Panc1 (cell line): ENCODE data around the gene PPM1K.

Experiments
- POLR2AphosphoS5 ChIP-seq: IDR thresholded peaks from 2 replicates; pipeline ENCODE4 v1.6.1; 2012; ENCODE audit warnings: mild to moderate bottlenecking, low read depth, low read length, moderate library complexity
- SIN3A ChIP-seq: IDR thresholded peaks from 2 replicates; pipeline ENCODE4 v1.6.1; 2012; ENCODE audit warnings: low read depth, mild to moderate bottlenecking, low read length, moderate library complexity, borderline replicate concordance; ENCODE audit not compliant: insufficient read depth
- TF ChIP-seq, protein P1 (sequence below): fragments of 450-650 bp; IDR thresholded peaks from 2 replicates; pipeline ENCODE4 v1.5.1; 2017; ENCODE audit warnings: mild to moderate bottlenecking

DNA sequence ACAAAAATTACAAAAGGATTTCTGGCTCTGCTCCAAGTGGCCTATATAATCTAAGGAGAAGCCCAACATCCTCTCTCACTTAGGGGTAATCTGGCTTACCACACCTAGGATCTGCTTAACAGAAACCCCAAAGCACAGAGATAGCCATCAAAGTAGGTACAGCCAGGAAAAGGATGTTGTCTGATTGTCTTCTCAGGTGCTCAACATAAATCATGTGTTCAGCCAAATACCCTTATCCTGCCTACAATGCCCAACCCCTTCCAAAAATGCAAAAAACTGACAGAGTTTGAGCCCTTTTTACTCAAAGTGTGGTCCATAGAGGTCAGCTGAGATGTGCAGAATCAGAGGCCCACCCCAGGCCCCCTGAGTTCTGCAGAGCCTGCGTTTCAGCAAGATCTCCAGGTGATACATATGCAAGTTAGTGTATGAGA lies 53.9 kb downstream of the PPM1K start:
- TF ChIP-seq, protein P1, sequence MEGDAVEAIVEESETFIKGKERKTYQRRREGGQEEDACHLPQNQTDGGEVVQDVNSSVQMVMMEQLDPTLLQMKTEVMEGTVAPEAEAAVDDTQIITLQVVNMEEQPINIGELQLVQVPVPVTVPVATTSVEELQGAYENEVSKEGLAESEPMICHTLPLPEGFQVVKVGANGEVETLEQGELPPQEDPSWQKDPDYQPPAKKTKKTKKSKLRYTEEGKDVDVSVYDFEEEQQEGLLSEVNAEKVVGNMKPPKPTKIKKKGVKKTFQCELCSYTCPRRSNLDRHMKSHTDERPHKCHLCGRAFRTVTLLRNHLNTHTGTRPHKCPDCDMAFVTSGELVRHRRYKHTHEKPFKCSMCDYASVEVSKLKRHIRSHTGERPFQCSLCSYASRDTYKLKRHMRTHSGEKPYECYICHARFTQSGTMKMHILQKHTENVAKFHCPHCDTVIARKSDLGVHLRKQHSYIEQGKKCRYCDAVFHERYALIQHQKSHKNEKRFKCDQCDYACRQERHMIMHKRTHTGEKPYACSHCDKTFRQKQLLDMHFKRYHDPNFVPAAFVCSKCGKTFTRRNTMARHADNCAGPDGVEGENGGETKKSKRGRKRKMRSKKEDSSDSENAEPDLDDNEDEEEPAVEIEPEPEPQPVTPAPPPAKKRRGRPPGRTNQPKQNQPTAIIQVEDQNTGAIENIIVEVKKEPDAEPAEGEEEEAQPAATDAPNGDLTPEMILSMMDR, result no peak
- TF ChIP-seq POLR2AphosphoS5 (no peak), SIN3A (no peak)
